WTC11 (cell line): ENCODE results near the gene LLGL2.

ENCODE experiments used
- ATF1 ChIP-seq: sonication (generic); formaldehyde crosslinking; IDR thresholded peaks from 2 replicates; pipeline ENCODE4 v1.8.1; 2023; ENCODE audit warnings: mild to moderate bottlenecking, moderate library complexity, missing genetic modification reagents
- JUN ChIP-seq: sonication (generic); formaldehyde crosslinking; IDR thresholded peaks from 2 replicates; pipeline ENCODE4 v1.8.0; 2023; ENCODE audit warnings: mild to moderate bottlenecking, missing genetic modification reagents
- ZBTB21 ChIP-seq: sonication (generic); formaldehyde crosslinking; IDR thresholded peaks from 2 replicates; pipeline ENCODE4 v1.8.1; 2023; ENCODE audit warnings: mild to moderate bottlenecking, missing genetic modification reagents, borderline replicate concordance
- ZNF232 ChIP-seq: sonication (generic); formaldehyde crosslinking; IDR thresholded peaks from 2 replicates; pipeline ENCODE4 v1.8.0; 2022; ENCODE audit warnings: mild to moderate bottlenecking, missing genetic modification reagents
- TF ChIP-seq, protein P1 (sequence below): fragments of 200-600 bp; IDR thresholded peaks from 2 replicates; pipeline ENCODE4 v1.8.0; 2022; ENCODE audit warnings: antibody characterized with exemption
- TF ChIP-seq, protein P2 (sequence below): sonication (generic); formaldehyde crosslinking; IDR thresholded peaks from 2 replicates; pipeline ENCODE4 v1.8.1; 2022; ENCODE audit warnings: low read depth, mild to moderate bottlenecking, moderate library complexity, missing genetic modification reagents, borderline replicate concordance

DNA sequence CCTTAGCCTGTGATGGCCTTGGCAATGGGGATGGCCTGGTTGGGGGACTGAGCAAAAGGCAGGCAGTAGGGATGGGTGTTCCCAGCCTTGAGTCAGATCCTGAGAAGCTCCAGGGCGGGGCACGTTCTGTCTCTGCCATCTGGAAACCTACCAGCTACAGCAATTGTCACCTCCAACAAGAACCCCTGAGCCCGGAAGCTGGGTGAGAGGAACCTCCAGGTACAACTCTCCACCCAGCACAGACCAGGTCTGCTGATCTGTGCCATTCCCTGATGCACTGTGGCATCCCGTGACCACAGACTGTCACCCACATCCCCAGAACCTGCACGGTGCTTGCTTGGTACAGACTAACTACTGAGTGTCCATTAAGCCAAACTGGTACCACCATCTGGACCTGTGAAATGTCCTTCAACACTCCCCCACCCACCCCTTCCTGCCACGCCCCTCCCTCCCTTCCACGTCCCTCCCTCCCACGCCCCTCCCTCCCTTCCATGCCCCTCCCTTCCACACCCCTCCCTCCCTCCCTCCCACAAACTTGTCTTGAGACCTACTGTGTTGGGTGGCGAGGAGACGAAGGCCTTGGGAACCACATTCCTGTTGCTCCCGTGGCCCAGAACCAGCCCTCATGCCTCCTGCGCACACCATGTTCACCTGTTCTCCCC is 78.7 kb downstream of the LLGL2 start:
- TF ChIP-seq ZNF232 (CRISPR knock-in tag), result no peak
- TF ChIP-seq ZBTB21 (CRISPR knock-in tag), result no peak
- TF ChIP-seq, protein P1, sequence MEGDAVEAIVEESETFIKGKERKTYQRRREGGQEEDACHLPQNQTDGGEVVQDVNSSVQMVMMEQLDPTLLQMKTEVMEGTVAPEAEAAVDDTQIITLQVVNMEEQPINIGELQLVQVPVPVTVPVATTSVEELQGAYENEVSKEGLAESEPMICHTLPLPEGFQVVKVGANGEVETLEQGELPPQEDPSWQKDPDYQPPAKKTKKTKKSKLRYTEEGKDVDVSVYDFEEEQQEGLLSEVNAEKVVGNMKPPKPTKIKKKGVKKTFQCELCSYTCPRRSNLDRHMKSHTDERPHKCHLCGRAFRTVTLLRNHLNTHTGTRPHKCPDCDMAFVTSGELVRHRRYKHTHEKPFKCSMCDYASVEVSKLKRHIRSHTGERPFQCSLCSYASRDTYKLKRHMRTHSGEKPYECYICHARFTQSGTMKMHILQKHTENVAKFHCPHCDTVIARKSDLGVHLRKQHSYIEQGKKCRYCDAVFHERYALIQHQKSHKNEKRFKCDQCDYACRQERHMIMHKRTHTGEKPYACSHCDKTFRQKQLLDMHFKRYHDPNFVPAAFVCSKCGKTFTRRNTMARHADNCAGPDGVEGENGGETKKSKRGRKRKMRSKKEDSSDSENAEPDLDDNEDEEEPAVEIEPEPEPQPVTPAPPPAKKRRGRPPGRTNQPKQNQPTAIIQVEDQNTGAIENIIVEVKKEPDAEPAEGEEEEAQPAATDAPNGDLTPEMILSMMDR, result no peak
- no peak for TF ChIP-seq JUN
- TF ChIP-seq ATF1 (CRISPR knock-in tag), result no peak
- TF ChIP-seq, protein P2, sequence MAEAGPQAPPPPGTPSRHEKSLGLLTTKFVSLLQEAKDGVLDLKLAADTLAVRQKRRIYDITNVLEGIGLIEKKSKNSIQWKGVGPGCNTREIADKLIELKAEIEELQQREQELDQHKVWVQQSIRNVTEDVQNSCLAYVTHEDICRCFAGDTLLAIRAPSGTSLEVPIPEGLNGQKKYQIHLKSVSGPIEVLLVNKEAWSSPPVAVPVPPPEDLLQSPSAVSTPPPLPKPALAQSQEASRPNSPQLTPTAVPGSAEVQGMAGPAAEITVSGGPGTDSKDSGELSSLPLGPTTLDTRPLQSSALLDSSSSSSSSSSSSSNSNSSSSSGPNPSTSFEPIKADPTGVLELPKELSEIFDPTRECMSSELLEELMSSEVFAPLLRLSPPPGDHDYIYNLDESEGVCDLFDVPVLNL (CRISPR knock-in tag), result no peak
